SHP77 treated with DMSO at 0.1 percent for 48 hours (cell line): ENCODE results near the gene FAM78A.

Experiments
- DNase-seq: peaks from one replicate; lab custom pipeline; 2025; lab: John Stamatoyannopoulos, UW

FAM78A gene

GRCh38 chr9:131302244-131303075 is 26.1 kb upstream of the FAM78A start:
- DNase-seq = no peak

DNA sequence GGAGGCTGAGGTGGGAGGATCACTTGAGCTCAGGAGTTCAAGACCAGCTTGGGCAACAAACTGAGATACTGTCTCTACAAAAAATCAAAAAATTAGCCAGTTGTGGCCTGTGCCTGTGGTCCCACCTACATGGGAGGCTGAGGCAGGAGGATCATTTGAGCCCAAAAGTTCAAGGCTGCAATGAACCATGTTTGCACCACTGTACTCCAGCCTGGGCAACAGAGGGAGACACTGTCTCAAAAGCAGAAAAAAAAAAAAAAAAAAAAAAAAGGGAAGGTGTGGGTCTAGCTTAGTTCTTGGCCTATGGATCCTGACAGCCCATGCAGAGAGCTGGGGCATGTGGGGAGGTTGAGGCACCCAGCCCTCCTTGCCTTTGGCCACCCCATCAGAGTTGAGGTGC is 24.1 kb upstream of the FAM78A start:
- DNase-seq = no peak

DNA sequence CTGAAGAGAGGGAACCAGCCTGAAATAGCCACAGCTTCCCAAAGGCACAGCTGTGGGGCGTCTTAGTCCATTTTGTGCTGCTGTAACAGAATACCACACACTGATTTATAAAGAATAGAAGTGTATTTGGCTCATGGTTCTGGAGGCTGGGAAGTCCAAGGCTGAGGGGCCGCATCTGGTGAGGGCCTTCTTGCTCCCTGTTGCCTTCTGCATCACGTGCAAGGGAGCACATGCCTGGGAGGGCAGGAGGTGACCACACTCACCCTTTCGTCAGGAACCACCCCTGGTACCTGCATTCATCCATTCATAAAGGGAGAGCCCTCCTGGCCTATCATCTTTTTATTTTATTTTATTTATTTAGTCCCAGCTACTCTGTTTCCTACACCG is 23.6 kb upstream of the FAM78A start:
- DNase-seq = no peak

GRCh38 chr9:131299346-131299960 is 23.1 kb upstream of the FAM78A start:
- DNase-seq = no peak

DNA sequence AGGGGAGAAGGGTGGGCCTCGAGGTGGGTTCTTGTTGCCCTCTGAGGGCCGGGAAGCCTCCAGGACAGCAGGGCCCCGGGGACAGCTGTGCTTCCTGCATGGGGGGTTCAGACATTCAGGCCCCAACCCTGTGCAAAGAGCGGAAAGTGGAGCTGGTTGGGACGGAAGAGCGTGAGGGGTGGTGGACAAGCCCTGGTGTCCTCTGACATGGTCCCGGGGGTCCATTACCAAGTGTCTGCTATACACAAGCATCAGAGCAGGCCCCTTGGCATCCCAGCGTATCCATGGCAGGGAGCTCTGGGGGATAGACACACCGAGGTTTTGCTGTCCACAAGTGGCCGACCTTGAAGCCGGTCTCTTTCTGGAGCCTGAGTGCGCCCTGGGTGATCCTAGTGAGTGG is 22.5 kb upstream of the FAM78A start:
- DNase-seq = no peak

DNA sequence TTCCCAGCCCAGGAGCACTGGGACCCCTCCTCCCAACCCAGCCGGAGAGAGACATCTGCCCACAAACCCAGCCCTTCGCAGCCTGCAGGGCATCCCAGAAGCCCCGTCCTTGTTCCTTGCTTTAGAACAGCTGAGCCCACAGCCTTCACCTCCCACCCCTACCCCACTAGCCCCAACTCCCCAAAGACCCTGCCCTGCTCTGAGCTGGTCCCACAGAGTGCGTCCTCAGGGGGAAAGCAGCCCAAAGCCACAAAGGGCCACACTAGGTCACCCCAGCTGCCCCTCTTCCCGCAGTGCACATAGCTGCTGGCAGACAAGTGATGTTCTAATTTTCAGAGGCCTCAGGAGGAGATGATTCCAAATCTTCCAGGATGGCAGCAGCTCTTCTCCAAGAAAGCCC is 22.0 kb upstream of the FAM78A start:
- no peak for DNase-seq

DNA sequence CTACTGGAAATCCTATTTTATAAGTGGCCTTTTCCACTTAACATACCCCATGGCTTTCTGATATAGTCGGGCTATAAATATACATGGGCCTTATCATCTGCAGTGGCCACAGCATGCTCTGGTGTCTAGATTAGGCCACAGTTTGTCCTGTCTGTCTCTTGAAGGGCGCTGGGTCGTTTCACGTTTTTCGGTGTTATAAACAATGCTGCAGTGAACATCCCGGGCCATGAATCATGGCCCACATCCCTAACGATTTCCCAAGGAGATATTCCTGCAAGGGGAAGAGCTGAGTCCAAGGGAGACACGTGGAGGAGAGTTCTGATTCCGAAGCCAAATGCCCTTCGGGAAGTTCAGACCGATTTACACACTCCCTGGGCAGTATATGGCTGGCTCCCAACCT is 21.6 kb upstream of the FAM78A start:
- DNase-seq = no peak

DNA sequence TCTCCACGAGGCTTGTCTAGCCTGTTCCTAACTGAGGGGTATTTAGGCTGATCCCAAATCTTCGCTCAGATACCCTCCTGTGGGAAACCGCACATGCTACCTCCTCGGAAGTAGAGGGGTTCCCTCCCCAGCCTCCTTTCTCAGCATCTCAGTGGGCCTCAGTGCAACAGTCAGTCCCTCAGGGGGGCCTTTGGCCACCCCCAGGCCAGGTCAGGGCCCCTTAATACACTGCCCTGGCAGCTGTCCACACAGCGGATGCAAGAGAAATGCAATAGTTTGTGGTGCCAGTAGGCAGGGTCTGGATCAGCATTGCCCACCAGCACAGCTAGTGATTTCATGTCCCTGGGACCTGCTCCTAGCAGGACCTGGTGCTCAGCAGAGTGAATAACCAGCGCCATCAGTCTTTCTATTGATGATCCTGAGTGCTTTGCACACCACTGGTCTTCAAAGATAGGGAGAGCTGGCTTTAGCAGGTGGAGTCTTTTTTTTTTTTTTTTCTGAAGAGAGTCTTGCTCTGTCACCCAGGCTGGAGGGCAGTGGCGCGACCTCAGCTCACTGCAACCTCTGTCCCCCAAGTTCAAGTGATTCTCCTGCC is 20.7 kb upstream of the FAM78A start:
- DNase-seq = no peak

DNA sequence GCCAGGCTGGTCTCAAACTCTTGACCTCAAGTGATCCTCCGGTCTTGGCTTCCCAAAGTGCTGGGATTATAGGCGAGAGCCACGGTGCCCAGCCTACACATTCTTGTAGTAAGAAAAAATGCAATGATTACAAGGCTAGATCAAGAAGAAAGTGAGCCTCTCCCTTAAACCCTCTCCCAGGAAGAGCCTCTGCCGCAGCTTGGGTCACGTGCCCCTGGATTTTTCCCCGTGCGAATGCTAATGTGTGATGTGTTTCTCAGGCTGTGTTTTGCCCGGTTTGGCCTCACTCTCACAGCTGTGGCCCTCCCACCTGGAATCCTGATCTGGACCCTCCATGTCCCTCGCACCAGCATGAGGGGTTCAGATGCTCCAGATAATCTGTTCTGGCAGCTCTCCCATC is 20.1 kb upstream of the FAM78A start:
- DNase-seq = no peak

DNA sequence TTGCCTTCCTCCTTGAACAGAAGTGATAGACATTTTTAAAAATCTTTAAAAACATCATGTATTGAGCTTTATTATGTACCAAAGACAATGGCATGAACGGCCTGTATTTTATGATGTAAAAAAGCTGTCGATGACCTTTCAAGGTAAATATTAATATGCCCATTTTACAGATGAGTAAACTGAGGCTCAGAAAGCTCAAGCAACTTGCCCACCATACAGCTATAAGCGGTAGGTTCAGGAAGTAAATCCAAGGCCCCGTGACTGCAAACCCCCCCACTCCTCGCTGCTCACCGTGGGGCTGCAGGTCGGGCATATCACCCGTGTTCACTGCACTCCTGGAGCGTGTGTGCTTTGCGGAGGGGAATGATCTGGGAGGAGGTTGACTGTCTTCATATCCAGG is 16.6 kb upstream of the FAM78A start:
- no peak for DNase-seq

DNA sequence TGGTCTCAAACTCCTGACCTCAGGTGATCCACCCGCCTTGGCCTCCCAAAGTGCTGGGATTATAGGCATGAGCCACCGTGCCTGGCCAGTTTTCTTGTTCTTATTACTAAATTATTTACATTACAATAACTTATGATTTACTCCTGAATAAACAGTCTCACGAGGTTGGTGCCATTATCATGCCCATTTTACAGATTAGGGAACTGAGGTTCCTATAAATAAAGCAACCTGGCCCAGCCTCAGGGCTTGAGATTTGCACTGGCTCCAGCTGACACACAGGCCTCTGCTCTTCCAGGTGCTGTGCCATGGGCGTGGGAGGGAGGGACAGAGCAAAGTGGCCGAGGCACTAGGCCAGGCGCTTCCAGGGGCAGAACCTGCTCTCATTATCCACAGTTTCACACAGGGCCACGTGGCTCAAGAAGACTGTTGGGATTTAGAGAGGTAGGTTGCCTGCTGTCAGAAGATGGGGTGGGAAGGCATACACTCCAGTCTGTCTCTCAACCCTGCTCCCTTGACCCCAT is 15.5 kb upstream of the FAM78A start:
- no peak for DNase-seq

DNA sequence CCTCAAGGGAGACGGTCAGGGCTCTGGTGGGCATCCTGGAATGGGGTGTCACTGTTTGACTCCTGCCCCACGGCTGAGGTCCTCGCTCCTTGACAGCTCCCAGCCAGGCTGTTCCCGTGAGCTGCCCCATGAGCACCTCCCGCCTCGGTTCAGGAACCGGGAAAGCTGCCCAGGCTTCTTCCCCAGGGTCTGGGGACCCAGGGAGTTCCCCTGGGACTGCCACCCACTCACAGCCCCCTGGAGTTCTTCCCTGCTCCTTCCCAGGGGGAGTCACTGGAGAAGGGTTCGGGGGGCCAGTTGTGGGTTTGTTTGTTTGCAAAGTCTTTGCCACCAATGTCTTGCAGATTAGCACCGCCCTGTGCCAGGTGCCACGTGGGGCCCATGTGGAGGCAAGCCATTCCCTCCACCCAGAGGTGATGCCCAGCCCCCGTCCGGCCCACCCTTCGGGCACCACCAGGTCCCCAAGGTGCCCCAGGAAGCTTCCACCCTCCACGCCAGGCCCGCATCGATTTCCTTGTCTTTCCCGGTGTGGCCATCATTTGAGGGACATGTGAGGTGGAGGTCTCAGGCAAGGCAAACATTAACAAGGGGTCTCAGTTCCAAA is 14.6 kb upstream of the FAM78A start:
- no peak for DNase-seq

- DNase-seq = no peak
These were observed 13.9 kb upstream of the FAM78A start for GRCh38 chr9:131290036-131290766.

DNA sequence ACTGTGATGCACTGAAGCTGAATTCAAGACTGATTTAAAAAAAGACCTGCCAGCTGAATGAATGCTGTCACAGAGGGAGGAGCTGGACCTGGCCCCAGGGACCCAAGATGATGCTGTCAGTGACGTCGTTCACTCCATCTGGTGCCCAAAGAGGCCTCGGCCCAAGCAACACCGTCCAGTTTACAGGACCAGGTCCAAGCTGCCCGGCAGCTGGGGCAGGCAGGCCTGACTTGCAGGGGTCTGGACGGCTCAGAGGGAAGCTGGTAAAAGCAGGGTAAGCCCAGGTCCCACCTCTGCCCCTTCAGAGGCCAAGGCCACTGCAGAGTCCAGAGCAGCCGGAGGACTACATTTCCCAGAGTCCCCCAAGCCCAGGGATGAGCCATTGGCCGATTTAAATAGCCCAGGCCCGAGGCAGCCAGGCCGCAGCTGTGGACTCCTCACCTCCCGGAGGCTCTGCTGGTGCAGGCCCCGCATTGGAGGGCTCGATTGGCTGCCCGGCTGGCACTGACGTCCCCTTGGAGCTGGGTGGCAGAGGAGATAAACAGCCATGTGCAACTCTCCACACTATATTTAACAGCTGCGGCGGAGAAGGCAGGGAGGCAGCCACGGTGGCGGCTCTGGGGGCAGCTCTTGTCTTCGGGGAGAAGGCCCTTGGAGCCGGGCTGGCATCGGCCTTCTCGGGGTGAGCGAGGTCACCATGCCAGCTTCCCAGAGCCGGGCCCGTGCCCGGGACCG is 13.2 kb upstream of the FAM78A start, which contains the start of gene PLPP7:
TSS of gene PLPP7 (plus strand) at position 423 of the 735 bp plus-strand sequence. CDS start at position 698, 275 bp downstream.
- DNase-seq = peak; percentile 70

DNA sequence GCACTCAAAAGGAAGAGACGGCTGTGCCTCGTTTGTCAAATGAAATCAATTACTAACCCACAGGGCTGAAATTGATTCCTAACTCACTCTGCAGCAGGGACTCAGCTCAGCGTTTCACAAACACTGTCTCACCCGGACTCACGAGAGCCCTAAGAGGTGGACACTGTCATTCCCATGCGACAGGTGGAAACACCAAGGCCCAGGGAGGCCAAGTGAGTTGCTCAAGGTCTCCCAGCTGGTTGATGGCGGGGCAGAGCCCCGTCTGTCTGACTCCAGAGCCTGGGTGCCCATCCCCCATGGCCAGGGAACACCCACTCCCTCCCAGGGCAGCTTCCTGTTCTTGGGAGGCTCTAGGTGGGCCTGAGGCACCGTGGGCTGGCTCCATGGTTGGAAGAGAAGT is 11.9 kb upstream of the FAM78A start:
- no peak for DNase-seq

DNA sequence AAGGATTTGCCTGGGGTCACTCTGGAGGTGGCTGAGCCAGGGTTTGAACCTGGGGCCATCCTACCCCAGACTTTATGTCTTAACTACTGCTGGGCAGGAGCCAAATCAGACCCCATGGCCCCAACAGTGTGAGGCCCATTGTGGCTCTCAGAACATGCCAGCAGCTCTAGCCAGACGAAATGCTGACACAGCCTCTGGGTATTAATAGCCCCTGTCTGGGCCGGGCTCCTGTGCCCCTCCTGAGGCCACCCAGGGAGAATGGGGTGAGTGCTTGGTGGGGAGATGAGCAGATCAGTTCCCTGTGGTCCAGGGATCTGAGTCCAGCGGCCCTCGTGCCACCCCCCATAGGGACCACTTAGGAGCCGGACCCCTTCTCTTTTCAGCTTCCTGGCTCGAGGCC is 11.0 kb upstream of the FAM78A start:
- no peak for DNase-seq

GRCh38 chr9:131284856-131285255 is 8.5 kb upstream of the FAM78A start:
- no peak for DNase-seq

DNA sequence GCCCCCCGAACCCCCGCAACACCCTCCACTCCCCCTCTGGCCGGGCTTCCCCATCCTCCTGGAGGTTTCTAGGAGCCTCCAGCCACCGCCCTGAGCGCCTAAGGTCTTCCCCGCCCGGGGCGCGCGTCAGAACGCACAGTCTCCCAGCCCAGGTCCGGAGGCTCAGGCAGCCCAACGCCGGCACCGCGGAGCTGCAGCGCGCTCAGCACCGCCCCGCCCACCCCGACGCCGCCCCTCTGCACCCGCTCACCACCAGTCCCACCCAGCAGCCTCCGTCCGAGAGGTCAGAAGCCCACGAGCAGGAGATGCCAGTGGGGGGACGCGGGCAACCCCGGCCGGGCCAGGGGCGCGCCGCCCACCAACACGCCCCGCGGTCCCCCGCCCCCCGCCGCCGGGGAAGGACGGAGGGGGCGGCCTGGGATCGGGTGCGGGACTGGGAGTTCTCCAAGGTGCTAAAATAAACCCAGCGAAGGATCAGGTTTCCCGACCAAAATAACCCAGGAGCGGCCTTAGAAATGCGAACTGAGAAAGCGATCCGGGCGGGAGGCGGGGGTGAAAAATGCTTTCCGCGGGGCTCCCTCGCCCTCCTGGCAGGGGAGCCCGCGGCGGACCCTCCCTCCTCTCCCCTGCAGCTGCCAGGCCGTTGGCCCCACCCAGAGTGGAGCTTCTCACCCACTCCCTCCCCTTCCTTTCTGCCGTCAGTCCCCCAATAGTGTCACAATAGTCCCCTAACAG is 6.5 kb upstream of the FAM78A start:
- DNase-seq = no peak

DNA sequence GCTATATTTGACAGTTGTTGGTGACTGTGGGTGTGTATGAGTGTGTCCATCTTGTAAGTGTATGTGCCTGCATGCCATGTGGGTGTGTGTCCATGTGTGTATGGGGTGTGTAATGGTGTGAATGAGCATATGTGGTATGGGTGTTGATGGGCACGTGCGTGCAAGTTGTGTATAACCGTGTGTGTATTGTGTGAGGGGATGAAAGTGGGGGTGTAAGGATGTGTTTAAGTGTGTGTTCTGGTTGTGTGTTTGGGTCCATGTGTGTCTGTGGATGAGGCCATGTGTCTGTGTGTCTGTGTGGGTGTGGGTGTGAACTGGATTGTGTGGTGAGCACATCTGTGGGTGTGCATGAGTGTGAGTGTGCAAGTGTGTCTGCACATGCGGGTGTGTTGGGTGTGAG is 5.9 kb upstream of the FAM78A start:
- no peak for DNase-seq

- DNase-seq = no peak
These were observed 5.0 kb upstream of the FAM78A start for GRCh38 chr9:131281119-131281965.
